ENCODE data around the gene TROAP.
A peak's percentile ranks its signal among the peaks of the same experiment; 100 is the strongest.
"Not testable (repeated sequence)": the region's sequence is repeated elsewhere in the genome, so short reads cannot be mapped to it uniquely, and the experiment has no call there.

The TROAP gene

DNA sequence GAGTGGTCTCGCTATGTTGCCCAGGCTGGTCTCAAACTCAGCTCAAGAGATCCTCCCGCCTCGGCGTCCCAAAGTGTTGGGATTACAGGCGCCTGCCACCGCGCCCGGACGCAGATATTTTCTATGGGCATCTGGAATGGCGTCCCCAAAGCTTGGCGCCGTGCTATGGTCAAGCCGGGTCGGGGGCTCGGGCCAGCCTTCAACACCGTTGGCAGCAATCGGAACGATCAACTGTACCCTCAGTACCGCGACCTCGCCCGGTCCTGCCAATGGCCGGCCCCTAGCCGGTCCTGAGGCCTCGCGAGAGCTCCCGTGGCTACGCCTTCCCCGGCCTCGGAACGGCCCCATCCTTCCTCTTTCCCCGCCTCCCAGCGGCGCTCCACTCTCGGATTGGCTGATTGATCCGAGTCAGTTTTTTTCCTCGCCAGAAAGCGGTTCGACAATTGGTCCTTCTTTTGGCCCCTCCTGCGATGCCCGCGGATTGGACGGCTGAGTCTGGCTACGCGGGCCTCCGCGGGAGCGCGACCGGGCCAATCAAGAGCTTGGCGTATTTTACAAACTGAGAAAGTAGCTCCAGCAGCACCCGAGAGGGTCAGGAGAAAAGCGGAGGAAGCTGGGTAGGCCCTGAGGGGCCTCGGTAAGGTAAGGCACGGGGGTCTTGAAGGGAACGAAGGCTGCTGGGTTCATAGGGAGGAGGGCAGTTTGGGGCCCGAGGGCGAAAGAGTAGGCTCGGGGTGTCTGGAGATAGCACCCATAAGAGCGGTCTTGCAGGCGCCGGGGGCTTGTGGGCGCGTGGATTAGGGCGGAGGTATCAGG lies at the start of gene TROAP:
Gene TROAP (plus strand): TSS at position 548 of the 816 bp plus-strand sequence. CDS start 354 bp downstream, outside the sequence.
- peak; percentile 98 for DNase-seq (ENCODE audit: low spot score)

DNA sequence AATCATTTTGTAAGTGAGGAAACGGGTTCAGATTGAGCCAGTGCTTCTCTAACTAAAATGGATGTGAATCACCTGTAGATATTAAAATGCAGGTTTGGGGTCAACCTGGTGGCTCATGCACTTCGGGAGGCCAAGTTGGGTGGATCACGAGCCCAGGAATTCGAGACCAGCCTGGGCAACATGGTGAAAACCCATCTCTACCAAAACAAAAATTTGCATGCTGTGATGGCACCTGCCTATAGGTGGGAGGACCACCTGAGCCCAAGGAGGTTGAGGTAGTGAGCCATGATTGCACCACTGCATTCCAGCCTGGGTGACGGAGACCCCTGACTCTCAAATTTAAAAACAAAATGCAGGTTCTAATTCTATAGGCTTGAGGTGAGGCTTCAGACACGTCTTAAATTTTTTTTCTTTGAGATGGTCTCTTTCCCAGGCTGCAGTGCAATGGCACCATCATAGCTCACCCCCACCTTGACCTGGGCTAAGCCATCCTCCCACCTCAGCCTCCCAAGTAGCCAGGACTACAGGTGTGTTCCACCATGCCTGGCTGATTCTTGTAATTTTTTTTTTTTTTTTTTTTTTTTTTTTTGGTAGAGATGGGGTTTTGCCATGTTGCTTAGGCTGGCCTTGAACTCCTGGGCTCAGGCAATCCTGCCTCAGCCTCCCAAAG lies 49.2 kb upstream of the TROAP start:
- DNase-seq (ENCODE audit: low spot score): peak; percentile 15

GRCh38 chr12:49274396-49275069 lies 48.5 kb upstream of the TROAP start:
- DNase-seq (ENCODE audit: low spot score): peak; percentile 24

DNA sequence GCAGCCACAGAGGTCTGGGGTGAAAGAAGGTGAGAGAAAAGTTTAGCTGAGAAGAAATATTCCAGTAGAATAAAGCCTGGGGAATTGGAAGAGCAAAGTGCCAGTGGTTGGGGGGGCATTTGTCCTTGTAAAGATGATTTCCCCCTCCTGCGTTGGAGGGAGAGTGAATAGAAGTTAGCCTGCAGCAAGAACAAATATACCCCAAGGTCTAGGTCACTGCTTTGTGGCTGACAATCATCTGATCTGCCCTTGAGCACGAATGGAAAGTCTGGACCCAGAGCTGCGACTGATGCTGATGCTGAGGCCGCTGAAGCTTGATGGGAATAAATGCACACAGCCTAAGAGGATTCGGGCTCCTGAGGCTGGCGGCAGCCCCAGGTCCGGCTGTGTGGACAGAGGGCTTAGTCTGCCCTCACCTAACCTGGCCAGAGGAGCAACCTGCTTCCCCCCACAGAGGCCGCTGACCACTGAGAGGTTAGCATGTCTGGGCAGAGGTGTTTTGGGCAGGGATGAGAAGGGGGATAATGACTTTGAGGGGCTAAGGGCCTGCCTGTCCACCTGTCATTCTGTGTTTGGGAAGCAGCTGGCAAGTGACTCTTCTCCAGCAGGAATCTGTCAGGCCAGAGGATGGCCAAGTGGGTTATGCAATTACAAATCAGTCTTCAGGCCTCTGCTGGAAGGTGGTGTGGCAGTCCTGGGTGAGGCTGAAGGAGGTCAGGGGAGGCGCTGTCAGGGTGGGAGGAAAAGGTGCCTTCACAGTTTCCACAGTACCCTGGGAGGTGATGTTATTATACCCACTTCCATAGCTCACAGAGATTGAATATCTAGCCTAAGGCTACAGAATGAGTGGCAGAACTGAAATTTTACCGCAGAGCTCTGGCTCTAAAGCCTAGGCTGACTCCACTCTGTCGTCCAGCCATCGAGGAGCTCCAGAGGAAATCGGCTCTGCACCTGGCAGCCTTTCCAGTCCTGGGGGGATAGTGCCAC lies 46.5 kb upstream of the TROAP start:
- no peak for DNase-seq (ENCODE audit: low spot score)

DNA sequence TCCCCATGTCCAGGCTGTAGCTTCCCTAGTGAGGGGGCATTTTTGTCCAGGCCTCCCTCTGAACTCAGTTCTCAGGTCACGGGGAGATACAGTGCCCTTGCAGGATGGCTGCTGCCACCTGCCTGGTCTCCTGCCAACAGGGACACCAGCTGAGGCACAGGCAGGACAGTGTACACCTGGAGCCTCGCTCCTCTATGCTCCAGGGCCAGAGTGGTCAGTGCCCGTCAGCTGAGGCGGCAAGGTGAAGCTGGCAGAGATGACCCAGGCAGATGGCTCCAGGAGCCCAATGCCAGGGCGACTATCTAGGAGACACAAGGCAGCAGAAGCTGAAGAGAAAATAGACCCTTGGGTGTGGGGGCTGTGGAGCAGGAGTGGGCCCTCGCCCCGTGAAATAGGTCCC lies 45.6 kb upstream of the TROAP start:
- DNase-seq (ENCODE audit: low spot score): no peak

DNA sequence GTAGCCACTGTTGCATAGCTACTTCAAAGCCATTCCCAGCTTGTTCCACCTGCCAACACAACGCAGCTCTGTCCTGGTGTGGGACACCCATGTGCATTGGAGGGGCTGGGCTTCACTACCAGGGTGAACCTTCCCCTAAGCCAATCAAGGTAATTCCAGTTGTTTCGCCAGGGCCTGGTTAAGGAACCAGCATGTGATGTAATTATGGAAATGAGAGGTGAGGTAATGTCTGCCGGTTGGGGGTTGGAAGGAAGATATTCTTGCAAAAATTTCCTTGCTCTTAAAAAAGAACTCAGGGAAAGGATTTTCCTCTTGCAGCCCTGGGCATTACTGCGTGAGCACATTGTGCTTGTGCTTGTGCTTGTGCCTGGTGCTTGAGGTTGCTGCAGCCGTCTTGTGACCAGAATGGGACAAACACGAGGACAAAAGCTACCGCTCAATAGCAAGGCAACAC lies 43.3 kb upstream of the TROAP start:
- peak; percentile 62 for DNase-seq (ENCODE audit: low spot score)

DNA sequence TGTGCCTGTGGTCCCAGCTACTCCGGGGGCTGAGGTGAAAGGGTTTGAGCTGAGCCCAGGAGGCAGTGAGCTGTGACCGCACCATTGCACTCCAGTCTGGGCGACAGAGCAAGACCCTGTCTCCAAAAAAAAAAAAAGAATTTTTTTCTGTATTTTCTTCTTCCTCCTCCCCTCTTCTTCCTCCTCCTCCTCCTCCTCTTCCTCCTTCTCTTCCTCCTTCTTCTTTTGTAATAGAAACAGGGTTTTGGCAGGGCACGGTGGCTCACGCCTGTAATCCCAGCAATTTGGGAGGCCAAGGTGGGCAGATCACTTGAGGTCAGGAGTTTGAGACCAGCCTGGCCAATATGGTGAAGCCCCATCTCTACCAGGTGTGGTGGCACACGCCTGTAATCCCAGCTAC lies 42.5 kb upstream of the TROAP start:
- not testable (repeated sequence) for DNase-seq (ENCODE audit: low spot score)

GRCh38 chr12:49282302-49282701 lies 40.8 kb upstream of the TROAP start:
- no peak for DNase-seq (ENCODE audit: low spot score)

DNA sequence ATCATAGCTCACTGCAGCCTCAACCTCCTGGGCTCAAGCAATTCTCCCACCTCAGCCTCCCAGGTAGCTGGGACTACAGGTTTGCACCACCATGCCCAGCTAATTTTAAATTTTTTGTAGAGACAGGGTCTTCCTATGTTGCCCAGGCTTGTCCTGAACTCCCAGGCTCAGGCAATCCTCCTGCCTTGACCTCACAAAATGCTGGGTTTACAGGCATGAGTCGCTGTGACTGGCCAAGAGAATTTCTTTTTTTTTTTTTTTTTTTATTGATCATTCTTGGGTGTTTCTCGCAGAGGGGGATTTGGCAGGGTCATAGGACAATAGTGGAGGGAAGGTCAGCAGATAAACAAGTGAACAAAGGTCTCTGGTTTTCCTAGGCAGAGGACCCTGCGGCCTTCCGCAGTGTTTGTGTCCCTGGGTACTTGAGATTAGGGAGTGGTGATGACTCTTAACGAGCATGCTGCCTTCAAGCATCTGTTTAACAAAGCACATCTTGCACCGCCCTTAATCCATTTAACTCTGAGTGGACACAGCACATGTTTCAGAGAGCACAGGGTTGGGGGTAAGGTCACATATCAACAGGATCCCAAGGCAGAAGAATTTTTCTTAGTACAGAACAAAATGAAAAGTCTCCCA lies 40.2 kb upstream of the TROAP start:
- DNase-seq (ENCODE audit: low spot score): not testable (repeated sequence)

DNA sequence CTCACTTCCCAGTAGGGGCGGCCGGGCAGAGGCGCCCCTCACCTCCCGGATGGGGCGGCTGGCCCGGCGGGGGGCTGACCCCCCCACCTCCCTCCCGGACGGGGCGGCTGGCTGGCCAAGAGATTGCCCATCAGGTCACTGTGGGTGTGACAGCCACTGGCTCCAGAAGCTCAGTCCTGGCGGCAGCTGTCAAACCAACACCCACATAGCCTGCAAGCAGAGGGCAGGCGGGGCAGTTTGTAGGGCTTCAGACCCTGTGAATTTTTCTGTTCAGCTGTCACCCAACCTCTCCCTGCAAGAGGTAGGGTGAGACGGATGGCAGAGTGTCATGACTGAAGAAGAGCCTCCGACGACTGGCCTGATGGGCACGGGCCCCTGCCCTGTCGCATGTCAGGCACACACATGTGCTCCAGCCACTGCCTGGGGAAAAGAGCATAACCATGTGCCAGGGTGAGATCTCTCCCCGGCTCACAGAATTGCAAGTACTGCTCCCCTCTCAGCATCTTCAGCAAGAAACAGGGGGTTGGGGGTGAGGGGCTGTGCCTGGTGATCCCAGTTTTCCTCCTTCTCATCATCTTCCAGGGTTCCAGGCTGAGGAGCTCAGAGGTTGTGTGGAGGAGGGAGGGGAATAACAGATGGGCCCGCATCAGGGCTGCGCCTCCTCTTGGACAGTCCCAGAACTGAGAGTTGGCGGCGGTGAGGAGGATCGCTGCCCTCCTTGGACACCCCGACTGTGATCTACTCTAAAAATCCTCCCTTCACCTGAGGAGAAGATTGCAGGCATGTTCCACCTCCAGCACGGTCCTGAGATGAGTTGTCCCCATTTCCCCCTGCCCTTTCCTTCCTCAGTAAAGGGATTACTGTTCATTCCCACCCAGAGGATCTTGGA lies 39.3 kb upstream of the TROAP start:
- no peak for DNase-seq (ENCODE audit: low spot score)

DNA sequence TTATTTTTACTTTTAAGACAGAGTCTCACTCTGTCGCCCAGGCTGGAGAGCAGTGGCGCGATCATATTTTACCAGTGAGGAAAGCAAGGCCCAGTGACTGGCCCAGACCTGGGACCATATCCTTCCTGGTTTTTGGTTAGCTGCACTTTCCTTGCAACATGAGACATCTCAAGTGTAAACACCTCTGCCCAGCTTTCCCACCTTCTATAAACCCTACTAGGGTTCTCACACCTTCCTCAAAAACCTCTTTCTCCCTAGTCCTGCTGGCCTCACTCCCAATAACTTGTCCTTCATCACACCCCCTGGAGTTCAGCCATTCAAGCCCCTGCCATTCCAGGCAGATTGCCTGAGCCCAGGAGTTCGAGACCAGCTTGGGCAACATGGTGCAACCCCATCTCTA lies 38.4 kb upstream of the TROAP start:
- no peak for DNase-seq (ENCODE audit: low spot score)

GRCh38 chr12:49287876-49288275 lies 35.2 kb upstream of the TROAP start:
- DNase-seq (ENCODE audit: low spot score): no peak

GRCh38 chr12:49288412-49288853 lies 34.6 kb upstream of the TROAP start:
- DNase-seq (ENCODE audit: low spot score): peak; percentile 59

DNA sequence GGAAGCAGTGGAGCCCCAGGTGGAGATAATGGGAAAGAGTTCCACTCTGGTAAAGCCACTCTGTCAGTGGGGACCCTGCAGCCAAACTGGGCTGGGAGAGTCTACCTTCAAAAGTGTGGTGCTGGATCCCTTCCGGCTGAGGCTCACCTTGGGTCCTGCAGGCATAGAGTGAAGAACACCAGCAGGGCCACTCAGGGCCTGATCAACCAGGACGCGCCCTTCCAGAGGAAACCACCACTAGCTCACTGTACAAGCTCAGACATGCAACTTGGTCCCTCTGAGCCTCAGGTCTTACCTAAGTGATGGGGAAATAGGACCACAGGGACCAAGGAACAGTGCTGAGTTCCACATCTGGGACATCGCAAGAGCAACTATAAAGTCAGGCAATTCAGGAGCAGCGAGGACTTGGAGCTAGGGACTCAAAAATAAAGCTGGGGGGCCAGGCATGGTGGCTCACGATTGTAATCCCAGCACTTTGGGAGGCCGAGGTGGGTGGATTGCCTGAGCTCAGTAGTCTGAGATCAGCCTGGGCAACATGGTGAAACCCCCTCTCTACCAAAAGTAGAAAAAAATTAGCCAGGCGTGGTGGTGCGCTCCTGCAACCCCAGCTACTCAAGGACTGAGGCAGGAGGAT lies 34.0 kb upstream of the TROAP start:
- DNase-seq (ENCODE audit: low spot score): no peak

GRCh38 chr12:49292729-49293055 lies 30.4 kb upstream of the TROAP start:
- DNase-seq (ENCODE audit: low spot score): no peak

DNA sequence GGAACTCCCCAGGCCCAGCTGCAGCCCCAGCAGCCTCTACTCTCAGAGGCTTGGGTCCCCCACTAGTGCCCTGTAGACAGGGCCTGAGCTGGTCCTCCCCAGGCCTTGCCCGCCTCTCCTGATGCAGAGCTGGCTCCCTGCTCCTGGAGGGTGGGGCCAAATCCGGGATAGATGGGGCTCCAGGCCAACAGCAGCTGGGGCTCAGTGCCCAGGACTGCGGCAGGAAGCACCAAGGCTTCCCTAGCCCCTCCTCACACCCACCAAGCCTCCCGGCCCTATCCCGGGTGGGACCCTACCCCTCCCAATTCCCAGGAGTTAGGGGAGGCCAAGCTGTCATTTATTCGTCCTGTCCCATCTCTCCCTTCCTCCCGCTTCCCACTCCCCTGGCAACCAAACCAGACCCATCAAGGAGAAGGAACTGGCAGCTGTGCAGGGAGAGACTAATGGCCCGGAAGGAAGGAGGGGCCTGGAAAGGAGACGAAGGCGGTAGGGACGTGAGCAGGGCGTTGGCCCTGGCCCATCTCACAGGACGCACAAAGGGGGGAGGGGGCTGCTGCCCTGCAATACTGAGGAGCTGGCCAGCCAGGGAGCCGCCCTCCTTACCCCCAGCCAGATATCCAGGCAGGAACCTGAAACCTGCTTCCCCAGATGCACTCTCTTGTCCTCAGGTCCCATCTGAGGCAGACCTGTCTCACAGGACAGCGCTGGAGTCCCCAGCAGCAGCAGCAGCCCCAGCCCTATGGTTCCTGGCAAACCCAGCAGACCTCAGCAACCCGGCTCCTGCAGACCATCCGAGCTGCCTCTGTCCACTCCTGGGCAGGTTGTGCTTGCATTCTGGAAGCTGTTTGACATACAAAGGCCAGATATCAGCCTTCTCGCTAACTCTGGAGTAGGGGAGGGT lies 29.7 kb upstream of the TROAP start:
- no peak for DNase-seq (ENCODE audit: low spot score)

- DNase-seq (ENCODE audit: low spot score): no peak
Observed at GRCh38 chr12:49294086-49294803, 28.8 kb upstream of the TROAP start.

GRCh38 chr12:49294804-49295081 lies 28.3 kb upstream of the TROAP start:
- no peak for DNase-seq (ENCODE audit: low spot score)
